ENCODE measurements around the gene TMC7.

Gene TMC7

GRCh38 chr16:19089410-19089955 lies 105.7 kb downstream of the TMC7 start:
- DNase-seq (ENCODE audit: low read depth, low spot score) = no peak
- no peak for TF ChIP-seq CTCF (IDR thresholded peaks at IDR 0.05; ENCODE audit: insufficient read depth, low read length, missing control alignments)
- ChIA-PET POLR2A (no interaction called here), CTCF (interaction anchor here (1.1 to 9.6 kb wide), 3 partner anchors 92 to 470 kb away, joined by 5 to 161 read pairs (median 88); no protein-coding TSS in a partner anchor)
- no peak overlapping the region for H3K4me3 ChIP-seq (ENCODE audit: low read depth, low read length)

- no peak overlapping the region for H3K4me3 ChIP-seq (ENCODE audit: low read depth, low read length)
- ChIA-PET CTCF (no interaction called here), POLR2A (no interaction called here)
- no peak for DNase-seq (ENCODE audit: low read depth, low spot score)
- no peak for TF ChIP-seq CTCF (IDR thresholded peaks at IDR 0.05; ENCODE audit: insufficient read depth, low read length, missing control alignments)
These were observed 107.2 kb downstream of the TMC7 start for GRCh38 chr16:19090916-19091315.

- H3K4me3 ChIP-seq (ENCODE audit: low read depth, low read length) = no peak overlapping the region
- ChIA-PET POLR2A (no interaction called here), CTCF (interaction anchor here (1.0 to 1.5 kb wide), 3 partner anchors 13 to 87 kb away, joined by 3 to 4 read pairs (median 3); no protein-coding TSS in a partner anchor)
- TF ChIP-seq CTCF (IDR thresholded peaks at IDR 0.05; ENCODE audit: insufficient read depth, low read length, missing control alignments) = no peak
- no peak for DNase-seq (ENCODE audit: low read depth, low spot score)
These were observed 109.1 kb downstream of the TMC7 start for GRCh38 chr16:19092653-19093410.

- ChIA-PET POLR2A (no interaction called here), CTCF (interaction anchor here (0.9 to 4.6 kb wide), 11 partner anchors 8 to 110 kb away, joined by 3 to 41 read pairs (median 4); partner anchors contain the start of genes ITPRIPL2 and TMC7)
- no peak for DNase-seq (ENCODE audit: low read depth, low spot score)
- TF ChIP-seq CTCF (IDR thresholded peaks at IDR 0.05; ENCODE audit: insufficient read depth, low read length, missing control alignments) = no peak
- no peak overlapping the region for H3K4me3 ChIP-seq (ENCODE audit: low read depth, low read length)
These were observed 110.2 kb downstream of the TMC7 start for GRCh38 chr16:19093631-19094541.

- H3K4me3 ChIP-seq (ENCODE audit: low read depth, low read length) = no peak overlapping the region
- DNase-seq (ENCODE audit: low read depth, low spot score) = no peak
- CTCF ChIA-PET = interaction anchor here (0.8 to 4.6 kb wide), 12 partner anchors 9 to 408 kb away, joined by 3 to 41 read pairs (median 4); partner anchors contain the start of genes ITPRIPL2 and TMC7
- TF ChIP-seq CTCF (IDR thresholded peaks at IDR 0.05; ENCODE audit: insufficient read depth, low read length, missing control alignments) = no peak
- POLR2A ChIA-PET = interaction anchor here (1.4 kb wide), 1 partner anchor 27 kb away, joined by 3 read pairs; the partner anchor contains the start of gene COQ7
These were observed 111.0 kb downstream of the TMC7 start for GRCh38 chr16:19094542-19095365.

Data from AG04449 (cell line).